PC-3 (cell line): ENCODE measurements around the gene TMC1. TPM values are rescaled to one million over a fixed set of nuclear protein-coding genes. Genes with fewer than 3 reads are reported as not detected.

ENCODE experiments used
- ATAC-seq: fragments of 200-7000 bp; cut with Tn5 transposase; 2 replicates; pipeline ENCODE4 v1.9.1; 2020; ENCODE audit warnings: mild to moderate bottlenecking, moderate library complexity
- BruUV-seq: library from RNA; stranded (reverse); fragments of 400-500 nt; replicated peaks from 2 replicates; lab custom pipeline; 2021; lab: Mats Ljungman, UMichigan
- CTCF ChIA-PET: fragments of 300-600 bp; sonication (Branson Sonifier 250); formaldehyde crosslinking; loops from one replicate; lab custom pipeline; 2022; ENCODE audit warnings: antibody characterized with exemption; lab: Charles Lee
- POLR2A ChIA-PET: fragments of 300-600 bp; sonication (Branson Sonifier 250); formaldehyde crosslinking; loops from one replicate; lab custom pipeline; 2022; ENCODE audit warnings: antibody characterized with exemption; ENCODE audit not compliant: unreplicated experiment; lab: Charles Lee
- DNase-seq: peaks from one replicate; pipeline ENCODE4 v3.0.0-alpha.2; 2015
- H2AFZ ChIP-seq: fragments of 300-600 bp; sonication (generic); 2 replicates; pipeline ENCODE4 v1.6.0; 2016; ENCODE audit warnings: antibody characterized with exemption, low read length
- H3F3A ChIP-seq: fragments of 300-600 bp; sonication (generic); one replicate; pipeline ENCODE4 v1.6.0; 2017; ENCODE audit warnings: antibody characterized with exemption, low read length, control low read depth, mild to moderate bottlenecking; ENCODE audit not compliant: unreplicated experiment
- H3K27ac ChIP-seq: fragments of 300-600 bp; sonication (generic); 2 replicates; pipeline ENCODE4 v1.5.1; 2016; ENCODE audit warnings: mild to moderate bottlenecking, low read length
- H3K27me3 ChIP-seq: fragments of 300-600 bp; sonication (generic); 2 replicates; pipeline ENCODE4 v1.6.1; 2016; ENCODE audit warnings: low read length, mixed read lengths
- H3K36me3 ChIP-seq: fragments of 300-600 bp; sonication (generic); 2 replicates; pipeline ENCODE4 v1.6.1; 2016; ENCODE audit warnings: low read depth, mixed run types, low read length, mixed read lengths
- H3K4me1 ChIP-seq: fragments of 300-600 bp; sonication (generic); 2 replicates; pipeline ENCODE4 v1.5.1; 2016; ENCODE audit warnings: low read length; ENCODE audit not compliant: insufficient read depth
- H3K4me2 ChIP-seq: fragments of 300-600 bp; sonication (generic); 2 replicates; pipeline ENCODE4 v1.6.0; 2016; ENCODE audit warnings: low read length
- H3K4me3 ChIP-seq: fragments of 300-600 bp; sonication (generic); 2 replicates; pipeline ENCODE4 v1.5.1; 2016; ENCODE audit warnings: mild to moderate bottlenecking, low read length, mixed read lengths
- H3K79me2 ChIP-seq: fragments of 300-600 bp; sonication (generic); 2 replicates; pipeline ENCODE4 v1.6.1; 2017; ENCODE audit warnings: low read length, mixed read lengths
- H3K9ac ChIP-seq: fragments of 300-600 bp; sonication (generic); 2 replicates; pipeline ENCODE4 v1.6.0; 2016; ENCODE audit warnings: mild to moderate bottlenecking, low read length
- H3K9me2 ChIP-seq: fragments of 300-600 bp; sonication (generic); replicated peaks from 2 replicates; pipeline ENCODE4 v1.6.1; 2016; ENCODE audit warnings: mixed run types, low read length, mixed read lengths
- H3K9me3 ChIP-seq: fragments of 300-600 bp; sonication (generic); 2 replicates; pipeline ENCODE4 v1.6.1; 2016; ENCODE audit warnings: low read length, mixed read lengths
- H4K20me1 ChIP-seq: fragments of 300-600 bp; sonication (generic); 2 replicates; pipeline ENCODE4 v1.6.1; 2016; ENCODE audit warnings: low read length, mixed read lengths
- EZH2 ChIP-seq: fragments of 300-600 bp; sonication (generic); IDR thresholded peaks from one replicate; pipeline ENCODE4 v1.6.1; 2017; ENCODE audit warnings: antibody characterized with exemption, mild to moderate bottlenecking, low read length; ENCODE audit not compliant: unreplicated experiment
- EZH2phosphoT487 ChIP-seq: fragments of 300-600 bp; sonication (generic); IDR thresholded peaks from 2 replicates; pipeline ENCODE4 v1.6.1; 2018; ENCODE audit warnings: mild to moderate bottlenecking, antibody characterized with exemption, low read length, borderline replicate concordance
- intact Hi-C: fragments of 100-400 bp; cut with micrococcal nuclease; formaldehyde crosslinking; loops from 2 replicates; pipeline ENCODE4 v1.9.0; 2023
- total RNA-seq: library from RNA; depleted of rRNA; stranded (reverse); fragments of >200 nt; gene quantifications from 2 replicates; pipeline ENCODE4 v1.2.3, GENCODE V29; 2014
- TF ChIP-seq, protein P1 (sequence below): fragments of 300-600 bp; sonication (generic); conservative IDR thresholded peaks from 2 replicates; pipeline ENCODE4 v1.5.1; 2017; ENCODE audit warnings: antibody characterized with exemption, low read depth, mild to moderate bottlenecking, low read length

Gene TMC1
- total RNA-seq, 1 experiment from 2014 or later, result 0.15 TPM

DNA sequence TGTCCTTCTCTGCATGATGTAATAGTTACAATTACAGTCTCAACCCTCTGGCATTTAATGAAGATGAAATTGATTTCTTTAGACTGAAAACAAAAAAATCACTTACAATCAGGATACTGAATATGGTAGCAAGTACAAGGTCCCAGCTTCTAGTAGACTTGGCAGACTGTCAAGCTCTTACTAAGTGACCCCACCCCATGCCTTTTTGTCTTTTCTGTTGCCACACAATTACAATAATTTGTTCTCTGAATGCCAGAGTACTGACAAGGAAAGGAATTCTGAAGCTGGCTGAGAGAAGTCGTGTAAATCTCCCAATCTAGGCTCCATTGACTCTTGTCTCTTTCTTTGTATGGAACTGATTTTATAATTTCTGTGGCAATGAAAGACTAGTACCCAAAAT, 154.2 kb downstream of the TMC1 start:
- intact Hi-C loops, result loop anchor here (10.0 kb wide), 2 partner anchors 61 to 391 kb away; no protein-coding TSS in a partner anchor
- DNase-seq (no peak), ATAC-seq (no peak)
- Histone ChIP-seq H3K4me2 (no peak overlapping the region), H2AFZ (no peak overlapping the region), H3K9ac (no peak overlapping the region), H3F3A (no peaks in the 10 kb centered on the region), H3K9me3 (no peaks in the 10 kb centered on the region), H3K27me3 (no peaks in the 10 kb centered on the region), H3K36me3 (no peaks in the 10 kb centered on the region), H3K27ac (no peak overlapping the region), H3K4me3 (no peak overlapping the region), H3K79me2 (no peaks in the 10 kb centered on the region), H4K20me1 (no peaks in the 10 kb centered on the region), H3K4me1 (no peaks in the 10 kb centered on the region), H3K9me2 (no peaks in the 10 kb centered on the region)
- ChIA-PET POLR2A (no interaction called here), CTCF (no interaction called here)
- TF ChIP-seq EZH2, result no peak
- TF ChIP-seq, protein P1, sequence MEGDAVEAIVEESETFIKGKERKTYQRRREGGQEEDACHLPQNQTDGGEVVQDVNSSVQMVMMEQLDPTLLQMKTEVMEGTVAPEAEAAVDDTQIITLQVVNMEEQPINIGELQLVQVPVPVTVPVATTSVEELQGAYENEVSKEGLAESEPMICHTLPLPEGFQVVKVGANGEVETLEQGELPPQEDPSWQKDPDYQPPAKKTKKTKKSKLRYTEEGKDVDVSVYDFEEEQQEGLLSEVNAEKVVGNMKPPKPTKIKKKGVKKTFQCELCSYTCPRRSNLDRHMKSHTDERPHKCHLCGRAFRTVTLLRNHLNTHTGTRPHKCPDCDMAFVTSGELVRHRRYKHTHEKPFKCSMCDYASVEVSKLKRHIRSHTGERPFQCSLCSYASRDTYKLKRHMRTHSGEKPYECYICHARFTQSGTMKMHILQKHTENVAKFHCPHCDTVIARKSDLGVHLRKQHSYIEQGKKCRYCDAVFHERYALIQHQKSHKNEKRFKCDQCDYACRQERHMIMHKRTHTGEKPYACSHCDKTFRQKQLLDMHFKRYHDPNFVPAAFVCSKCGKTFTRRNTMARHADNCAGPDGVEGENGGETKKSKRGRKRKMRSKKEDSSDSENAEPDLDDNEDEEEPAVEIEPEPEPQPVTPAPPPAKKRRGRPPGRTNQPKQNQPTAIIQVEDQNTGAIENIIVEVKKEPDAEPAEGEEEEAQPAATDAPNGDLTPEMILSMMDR, result no peak
- BruUV-seq, result no TSS peak

DNA sequence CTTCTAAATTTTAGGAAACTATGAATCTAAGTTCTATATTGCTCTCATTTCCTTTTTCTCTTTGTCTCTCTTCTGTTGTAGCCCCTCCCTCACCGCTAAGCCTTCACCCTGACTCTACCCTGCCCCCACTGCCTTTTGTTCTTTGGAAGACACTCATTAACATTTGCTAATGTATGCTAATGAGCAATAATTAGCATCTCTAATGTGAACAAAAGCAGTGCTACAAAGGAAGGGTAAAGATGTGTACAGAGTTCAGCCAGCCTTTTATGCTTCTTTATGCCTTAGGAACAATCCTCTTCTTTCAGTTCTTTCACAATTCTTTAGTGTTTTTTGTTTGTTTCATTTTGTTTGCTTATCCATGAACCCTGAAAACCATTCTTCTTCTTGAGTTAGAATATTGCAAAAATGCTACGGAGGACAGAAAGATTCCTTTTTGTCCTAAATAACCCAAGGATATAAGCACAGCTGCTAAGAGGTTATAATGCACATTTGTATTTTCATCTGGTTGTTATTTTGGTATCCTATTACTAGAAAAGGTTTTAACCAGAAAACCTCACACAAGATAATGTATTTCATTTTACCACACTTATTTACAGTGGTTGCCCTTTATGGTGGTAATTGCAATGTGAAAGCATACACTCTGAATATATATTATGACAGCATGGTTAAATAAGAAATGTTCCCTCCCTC, 159.3 kb downstream of the TMC1 start:
- ATAC-seq (no peak), DNase-seq (no peak)
- H3K4me2 ChIP-seq, result no peak overlapping the region
- H3K79me2 ChIP-seq, result no peaks in the 10 kb centered on the region
- H3K27ac ChIP-seq, result no peak overlapping the region
- H3K27me3 ChIP-seq, result no peaks in the 10 kb centered on the region
- TF ChIP-seq EZH2, result no peak
- TF ChIP-seq EZH2phosphoT487, result no peak
- TF ChIP-seq, protein P1, result no peak
- no peaks in the 10 kb centered on the region for H3F3A ChIP-seq
- CTCF ChIA-PET, result no interaction called here
- no peak overlapping the region for H3K9ac ChIP-seq
- no peak overlapping the region for H2AFZ ChIP-seq
- no peaks in the 10 kb centered on the region for H3K9me2 ChIP-seq
- no TSS peak for BruUV-seq
- no peaks in the 10 kb centered on the region for H3K36me3 ChIP-seq
- POLR2A ChIA-PET, result no interaction called here
- H3K9me3 ChIP-seq, result no peaks in the 10 kb centered on the region
- H4K20me1 ChIP-seq, result no peaks in the 10 kb centered on the region
- H3K4me1 ChIP-seq, result no peaks in the 10 kb centered on the region
- intact Hi-C loops, result no loop called here
- H3K4me3 ChIP-seq, result no peak overlapping the region

DNA sequence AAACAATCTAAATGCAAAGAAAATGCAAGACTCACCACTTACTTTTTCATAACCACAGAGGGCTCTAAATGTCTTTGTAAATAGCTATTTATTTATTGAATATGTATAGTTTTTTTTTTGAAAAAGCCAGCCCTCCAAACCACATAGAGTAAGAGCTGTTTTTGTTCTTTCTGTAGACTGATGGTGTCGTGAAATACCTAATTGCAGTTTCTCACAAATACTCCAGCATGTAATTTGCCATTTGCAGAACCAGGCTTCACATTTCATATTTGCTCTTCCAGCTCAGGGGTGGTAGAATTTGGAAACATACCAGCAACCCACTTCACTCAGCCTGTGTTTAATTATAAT, 159.8 kb downstream of the TMC1 start:
- no peak overlapping the region for H3K4me3 ChIP-seq
- no peak overlapping the region for H3K27ac ChIP-seq
- H3K36me3 ChIP-seq, result no peaks in the 10 kb centered on the region
- no peaks in the 10 kb centered on the region for H4K20me1 ChIP-seq
- ChIA-PET POLR2A (no interaction called here), CTCF (no interaction called here)
- BruUV-seq, result no TSS peak
- H3F3A ChIP-seq, result no peaks in the 10 kb centered on the region
- ATAC-seq (no peak), DNase-seq (no peak)
- no peak overlapping the region for H3K9ac ChIP-seq
- H3K9me2 ChIP-seq, result no peaks in the 10 kb centered on the region
- H2AFZ ChIP-seq, result no peak overlapping the region
- intact Hi-C loops, result no loop called here
- H3K79me2 ChIP-seq, result no peaks in the 10 kb centered on the region
- no peak overlapping the region for H3K4me2 ChIP-seq
- no peaks in the 10 kb centered on the region for H3K4me1 ChIP-seq
- TF ChIP-seq, protein P1, result no peak
- no peak for TF ChIP-seq EZH2phosphoT487
- no peak for TF ChIP-seq EZH2
- H3K9me3 ChIP-seq, result no peaks in the 10 kb centered on the region
- no peaks in the 10 kb centered on the region for H3K27me3 ChIP-seq
